Activated T-helper 17 cell treated with anti-CD3 and anti-CD28 coated beads, Interleukin-2, amount 50 U/mL, for 72 hours (primary cell): ENCODE results near the gene HABP4. TPM values are rescaled to one million over a fixed set of nuclear protein-coding genes. Genes with fewer than 3 reads are reported as not detected.

Experiments used
- ATAC-seq: fragments of 150-1000 bp; cut with Tn5 transposase; replicated peaks from 2 replicates; pipeline ENCODE4 v1.10.0; 2021; ENCODE audit warnings: mild to moderate bottlenecking, moderate library complexity
- H3K27ac Mint-ChIP-seq: one replicate; pipeline ENCODE4 v1.8.0; 2022; ENCODE audit warnings: mixed read lengths
- H3K27me3 Mint-ChIP-seq: one replicate; pipeline ENCODE4 v1.8.0; 2022; ENCODE audit warnings: mixed read lengths
- H3K36me3 Mint-ChIP-seq: one replicate; pipeline ENCODE4 v1.8.0; 2022; ENCODE audit warnings: low read depth, mild to moderate bottlenecking, mixed read lengths
- H3K4me1 Mint-ChIP-seq: one replicate; pipeline ENCODE4 v1.8.0; 2022; ENCODE audit warnings: mixed read lengths
- H3K4me3 Mint-ChIP-seq: one replicate; pipeline ENCODE4 v1.8.0; 2022; ENCODE audit warnings: mild to moderate bottlenecking, mixed read lengths
- H3K9me3 Mint-ChIP-seq: one replicate; pipeline ENCODE4 v1.8.0; 2022; ENCODE audit warnings: mixed read lengths
- total RNA-seq, 2 donors: library from RNA; stranded (reverse); gene quantifications; one replicate each; pipeline ENCODE4 v1.2.3, GENCODE V29; 2022

The HABP4 gene, protein sequence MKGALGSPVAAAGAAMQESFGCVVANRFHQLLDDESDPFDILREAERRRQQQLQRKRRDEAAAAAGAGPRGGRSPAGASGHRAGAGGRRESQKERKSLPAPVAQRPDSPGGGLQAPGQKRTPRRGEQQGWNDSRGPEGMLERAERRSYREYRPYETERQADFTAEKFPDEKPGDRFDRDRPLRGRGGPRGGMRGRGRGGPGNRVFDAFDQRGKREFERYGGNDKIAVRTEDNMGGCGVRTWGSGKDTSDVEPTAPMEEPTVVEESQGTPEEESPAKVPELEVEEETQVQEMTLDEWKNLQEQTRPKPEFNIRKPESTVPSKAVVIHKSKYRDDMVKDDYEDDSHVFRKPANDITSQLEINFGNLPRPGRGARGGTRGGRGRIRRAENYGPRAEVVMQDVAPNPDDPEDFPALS
- 10 to 100 TPM in 1 of 2 donors, 1 to 10 TPM in 1; 10.0 to 21.3 TPM for total RNA-seq

DNA sequence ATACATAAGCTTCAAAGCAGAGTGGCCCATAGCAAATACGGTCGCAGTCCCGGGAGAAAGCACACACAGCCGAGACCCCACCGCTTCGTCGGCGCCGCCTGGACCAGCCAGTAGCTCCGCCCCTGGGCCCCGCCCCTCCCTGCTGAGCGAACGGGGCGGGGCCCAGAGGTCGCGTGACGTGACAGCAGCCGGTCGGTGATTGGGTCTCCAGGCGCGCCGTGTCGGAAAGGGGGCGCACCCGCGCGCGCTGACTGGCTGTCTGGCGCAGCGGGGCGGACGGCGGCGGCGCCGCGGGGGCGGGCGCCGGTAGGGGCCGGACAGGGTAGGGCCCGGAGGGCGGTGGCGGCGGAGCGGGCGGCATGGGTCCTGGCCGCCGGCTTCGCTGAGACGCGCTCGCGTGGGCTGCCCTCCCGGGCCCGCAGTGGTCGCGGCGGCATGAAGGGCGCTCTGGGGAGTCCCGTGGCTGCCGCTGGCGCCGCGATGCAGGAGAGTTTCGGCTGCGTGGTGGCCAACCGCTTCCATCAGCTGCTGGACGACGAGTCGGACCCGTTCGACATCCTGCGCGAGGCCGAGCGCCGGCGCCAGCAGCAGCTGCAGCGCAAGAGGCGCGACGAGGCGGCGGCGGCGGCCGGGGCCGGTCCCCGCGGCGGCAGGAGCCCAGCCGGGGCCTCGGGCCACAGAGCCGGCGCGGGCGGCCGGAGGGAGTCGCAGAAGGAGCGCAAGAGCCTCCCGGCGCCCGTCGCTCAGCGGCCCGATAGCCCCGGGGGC lies at the start of gene HABP4:
HABP4 (plus strand) TSS at position 325 of the 768 bp plus-strand sequence; CDS start at position 436, 111 bp downstream.
- Mint-ChIP-seq H3K27me3 (peaks cover 3% of the 10 kb centered on the region), H3K9me3 (no peaks in the 10 kb centered on the region), H3K36me3 (peaks cover 6% of the 10 kb centered on the region), H3K4me1 (peaks cover 7% of the 10 kb centered on the region), H3K4me3 (peak within 1 kb of the TSS; percentile 75), H3K27ac (peak within 1 kb of the TSS; percentile 52)
- peak; percentile 95 for ATAC-seq

DNA sequence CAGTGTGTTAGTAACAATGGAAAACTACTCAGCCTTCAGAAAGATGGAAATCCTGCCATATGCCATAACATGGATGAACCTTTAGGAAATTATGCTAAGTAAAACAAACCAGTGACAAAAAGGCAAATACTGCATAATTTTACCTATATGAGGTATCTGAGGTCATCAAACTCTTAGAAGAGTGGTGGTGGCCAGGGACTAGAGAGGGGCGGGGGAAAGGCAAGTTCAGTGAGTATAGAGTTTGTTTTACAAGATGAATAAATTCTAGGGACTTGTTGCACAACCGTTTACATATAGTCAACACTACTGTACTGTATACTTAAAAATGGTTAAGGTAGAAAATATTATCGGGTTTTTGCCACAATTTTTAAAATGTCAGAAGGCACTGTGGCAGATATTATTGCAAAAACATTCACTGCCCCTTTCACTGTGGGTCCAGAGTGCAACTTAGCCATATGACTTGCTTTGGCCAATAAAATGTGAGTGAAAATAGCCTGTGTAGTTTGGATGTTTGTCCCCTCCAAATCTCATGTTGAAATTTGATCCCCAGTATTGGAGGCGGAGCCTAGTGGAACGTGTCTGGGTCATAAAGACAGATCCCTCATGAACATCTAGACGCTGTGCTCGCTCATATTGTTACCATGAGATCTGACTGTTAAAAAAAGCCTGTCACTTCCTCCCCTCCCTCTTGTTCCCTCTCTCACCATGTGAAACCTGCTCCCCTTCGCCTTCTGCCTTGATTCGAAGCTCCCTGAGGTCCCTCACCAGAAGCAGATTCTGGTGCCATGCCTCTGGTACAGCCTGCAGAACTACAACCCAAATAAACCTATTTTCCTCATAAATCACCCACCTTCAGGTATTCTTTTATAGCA lies 41.3 kb upstream of the HABP4 start:
- no peak overlapping the region for H3K4me3 Mint-ChIP-seq
- H3K27ac Mint-ChIP-seq: peak overlapping the region; percentile 66
- peaks cover 21% of the 10 kb centered on the region for H3K4me1 Mint-ChIP-seq
- H3K36me3 Mint-ChIP-seq: peaks cover 48% of the 10 kb centered on the region
- no peaks in the 10 kb centered on the region for H3K9me3 Mint-ChIP-seq
- peak; percentile 46 for ATAC-seq
- H3K27me3 Mint-ChIP-seq: no peaks in the 10 kb centered on the region

DNA sequence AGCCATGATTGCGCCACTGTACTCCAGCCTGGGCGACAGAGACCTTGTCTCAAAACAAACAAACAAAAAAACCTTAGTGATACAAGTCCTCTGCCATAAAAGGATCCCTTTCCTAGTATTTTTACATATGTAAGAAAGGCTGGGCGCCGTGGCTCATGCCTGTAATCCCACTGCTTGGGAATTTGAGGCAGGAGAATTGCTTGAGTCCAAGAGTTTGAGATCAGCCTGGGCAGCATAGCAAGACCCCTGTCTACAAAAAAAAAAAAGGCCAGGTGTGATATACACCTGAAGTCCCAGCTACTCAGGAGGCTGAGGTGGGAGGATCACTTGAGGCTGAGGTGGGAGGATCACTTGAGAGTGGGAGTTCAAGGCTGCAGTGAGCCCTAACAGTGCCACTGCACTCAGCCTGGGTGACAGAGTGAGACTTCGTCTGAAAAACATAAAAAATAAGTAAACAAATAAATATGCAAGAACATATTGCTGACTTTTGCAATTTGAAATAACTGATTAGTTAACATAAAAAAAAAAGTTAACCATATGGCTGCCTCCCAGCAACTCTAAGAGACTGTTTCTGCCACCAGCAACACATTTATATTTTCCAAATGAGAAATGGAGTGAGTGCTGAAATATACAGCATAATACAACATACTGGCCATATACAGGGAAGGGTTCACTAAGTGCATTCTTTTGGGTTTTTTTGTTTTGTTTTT lies 38.7 kb upstream of the HABP4 start:
- Mint-ChIP-seq H3K9me3 (no peaks in the 10 kb centered on the region), H3K36me3 (peaks cover 66% of the 10 kb centered on the region), H3K4me1 (peaks cover 26% of the 10 kb centered on the region), H3K4me3 (no peak overlapping the region), H3K27ac (no peak overlapping the region), H3K27me3 (no peaks in the 10 kb centered on the region)
- ATAC-seq: no peak

DNA sequence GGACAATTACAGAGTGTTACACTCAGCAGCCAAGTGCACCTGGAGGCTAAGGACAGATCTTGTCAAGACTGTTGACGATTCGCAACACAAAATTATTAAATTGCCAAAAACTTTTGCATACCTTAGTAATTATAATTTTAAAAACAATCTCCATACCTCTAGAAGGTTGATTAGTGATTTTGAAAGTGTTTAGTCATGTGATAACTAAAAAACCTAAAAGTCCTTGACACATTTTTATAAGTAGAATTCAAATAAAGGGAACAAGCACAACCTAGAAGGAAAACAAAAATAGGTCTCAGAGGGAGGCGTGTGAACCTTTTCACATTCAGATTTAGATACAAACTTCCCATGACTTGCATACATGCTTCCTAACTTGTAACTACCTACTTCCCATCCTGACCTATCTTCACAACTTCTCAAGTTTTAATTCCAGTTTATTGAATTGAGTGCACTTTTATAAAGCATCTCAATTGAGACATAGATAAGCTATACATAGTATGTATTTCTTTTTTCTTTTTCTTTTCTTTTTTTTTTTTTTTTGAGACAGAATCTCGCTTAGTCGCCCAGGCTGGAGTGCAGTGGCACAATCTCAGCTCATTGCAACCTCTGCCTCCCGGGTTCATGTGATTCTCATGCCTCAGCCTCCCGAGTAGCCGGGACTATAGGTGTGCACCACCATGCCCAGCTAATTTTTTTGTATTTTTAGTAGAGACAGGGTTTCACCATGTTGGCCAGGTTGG lies 37.6 kb upstream of the HABP4 start:
- ATAC-seq: no peak

GRCh38 chr9:96413302-96414221 lies 36.4 kb upstream of the HABP4 start:
- Mint-ChIP-seq H3K27me3 (no peaks in the 10 kb centered on the region), H3K9me3 (no peaks in the 10 kb centered on the region), H3K36me3 (peaks cover 66% of the 10 kb centered on the region), H3K27ac (peak overlapping the region; percentile 2), H3K4me1 (peaks cover 20% of the 10 kb centered on the region), H3K4me3 (peak overlapping the region; percentile 64)
- no peak for ATAC-seq

More for the DNA sequence above, 37.6 kb upstream of the HABP4 start:
- Mint-ChIP-seq H3K4me1 (peaks cover 23% of the 10 kb centered on the region), H3K9me3 (no peaks in the 10 kb centered on the region), H3K4me3 (peak overlapping the region; percentile 64), H3K27ac (peak overlapping the region; percentile 63), H3K36me3 (peaks cover 70% of the 10 kb centered on the region), H3K27me3 (no peaks in the 10 kb centered on the region)

DNA sequence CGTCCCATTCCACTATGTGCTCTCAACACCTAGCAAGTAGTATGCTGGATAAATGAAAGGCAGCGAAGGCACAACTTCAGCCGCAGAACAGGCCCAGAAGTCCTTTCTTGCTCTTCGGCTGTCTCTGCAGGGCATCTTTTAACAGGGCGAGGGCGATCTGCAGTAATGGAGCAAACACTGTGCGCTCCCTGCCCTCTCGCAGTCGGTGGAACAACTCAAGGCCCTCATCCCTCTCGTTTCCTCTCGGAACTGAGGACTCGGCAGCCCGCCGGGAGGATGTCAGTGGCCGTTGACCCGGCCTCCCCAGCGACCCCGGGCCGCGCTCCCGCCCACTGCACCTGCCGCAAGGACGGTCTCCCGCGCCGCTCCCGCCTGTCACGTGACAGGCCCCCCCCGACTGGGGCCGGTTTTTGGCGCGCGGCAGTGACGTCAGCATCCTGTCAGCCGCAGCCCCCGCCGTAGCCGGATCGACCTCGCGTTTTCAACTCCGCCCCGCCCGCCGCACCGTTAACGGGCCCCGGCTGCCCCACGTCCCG lies 32.9 kb upstream of the HABP4 start:
- Mint-ChIP-seq H3K4me1 (peaks cover 19% of the 10 kb centered on the region), H3K36me3 (peaks cover 41% of the 10 kb centered on the region), H3K4me3 (peak overlapping the region; percentile 98), H3K27ac (peak overlapping the region; percentile 85), H3K27me3 (no peaks in the 10 kb centered on the region), H3K9me3 (no peaks in the 10 kb centered on the region)
- ATAC-seq: peak; percentile 8

GRCh38 chr9:96417661-96418082 lies 32.3 kb upstream of the HABP4 start:
- Mint-ChIP-seq H3K27ac (no peak overlapping the region), H3K4me3 (peak overlapping the region; percentile 98), H3K36me3 (peaks cover 36% of the 10 kb centered on the region), H3K9me3 (no peaks in the 10 kb centered on the region), H3K4me1 (peaks cover 19% of the 10 kb centered on the region), H3K27me3 (no peaks in the 10 kb centered on the region)
- ATAC-seq: no peak

GRCh38 chr9:96418083-96418919 lies 31.7 kb upstream of the HABP4 start, which contains the start of gene ZNF367:
Gene ZNF367 (minus strand): TSS chr9:96418370. CDS start chr9:96418032, 338 bp downstream.
- peak; percentile 81 for ATAC-seq
- Mint-ChIP-seq H3K4me3 (peak within 1 kb of the TSS; percentile 98), H3K27me3 (no peaks in the 10 kb centered on the region), H3K4me1 (peaks cover 14% of the 10 kb centered on the region), H3K9me3 (no peaks in the 10 kb centered on the region), H3K27ac (peak within 1 kb of the TSS; percentile 91), H3K36me3 (peaks cover 30% of the 10 kb centered on the region)

- Mint-ChIP-seq H3K27me3 (no peaks in the 10 kb centered on the region), H3K27ac (peak overlapping the region; percentile 91), H3K4me1 (peaks cover 6% of the 10 kb centered on the region), H3K36me3 (peaks cover 23% of the 10 kb centered on the region), H3K9me3 (no peaks in the 10 kb centered on the region), H3K4me3 (peak overlapping the region; percentile 93)
- peak; percentile 51 for ATAC-seq
Observed at GRCh38 chr9:96418920-96419690, 30.9 kb upstream of the HABP4 start.

DNA sequence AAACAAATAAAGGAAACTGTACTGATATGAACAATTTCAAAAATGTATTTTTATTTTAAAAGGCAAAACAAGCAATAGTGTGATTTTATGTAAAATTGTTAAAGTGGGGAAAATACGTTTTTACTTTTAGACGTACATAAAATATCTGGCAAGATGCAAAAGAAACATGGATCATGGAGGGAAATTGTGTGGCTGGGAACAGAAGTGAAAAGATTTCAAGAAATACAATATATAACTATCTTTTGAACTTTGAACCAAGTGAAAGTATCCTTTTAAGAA lies 30.3 kb upstream of the HABP4 start:
- H3K9me3 Mint-ChIP-seq: no peaks in the 10 kb centered on the region
- H3K4me1 Mint-ChIP-seq: peaks cover 6% of the 10 kb centered on the region
- no peak for ATAC-seq
- H3K36me3 Mint-ChIP-seq: peaks cover 18% of the 10 kb centered on the region
- peak overlapping the region; percentile 91 for H3K27ac Mint-ChIP-seq
- no peaks in the 10 kb centered on the region for H3K27me3 Mint-ChIP-seq
- peak overlapping the region; percentile 93 for H3K4me3 Mint-ChIP-seq
